GM18519 (cell line): Measurements from ENCODE around the gene VOPP1.

Experiments used
- ATAC-seq: cut with Tn5 transposase; IDR thresholded peaks from one replicate; pipeline ENCODE4 v1.9.1; 2021; ENCODE audit warnings: mild to moderate bottlenecking, moderate library complexity; ENCODE audit not compliant: unreplicated experiment, low FRiP score

Gene VOPP1

DNA sequence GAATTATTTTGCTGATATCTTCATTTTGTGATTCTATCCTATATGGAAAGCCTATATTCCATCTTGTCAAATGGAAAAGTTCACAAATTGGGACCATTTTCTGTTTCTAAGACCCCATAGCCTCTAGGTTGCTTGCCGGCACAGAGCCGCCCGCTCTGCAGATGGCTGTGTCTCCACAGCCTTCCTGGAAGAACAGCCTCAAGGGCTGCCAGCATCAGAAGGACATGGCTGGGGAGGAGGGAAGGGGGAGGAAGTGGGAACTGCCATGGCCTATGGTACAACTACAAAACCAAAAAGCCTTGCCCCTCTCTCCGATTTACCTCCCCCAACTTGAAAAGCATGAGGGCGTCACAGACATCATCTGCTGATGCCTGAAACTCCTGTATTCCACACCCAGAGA, 131.3 kb downstream of the VOPP1 start:
- ATAC-seq: no peak

DNA sequence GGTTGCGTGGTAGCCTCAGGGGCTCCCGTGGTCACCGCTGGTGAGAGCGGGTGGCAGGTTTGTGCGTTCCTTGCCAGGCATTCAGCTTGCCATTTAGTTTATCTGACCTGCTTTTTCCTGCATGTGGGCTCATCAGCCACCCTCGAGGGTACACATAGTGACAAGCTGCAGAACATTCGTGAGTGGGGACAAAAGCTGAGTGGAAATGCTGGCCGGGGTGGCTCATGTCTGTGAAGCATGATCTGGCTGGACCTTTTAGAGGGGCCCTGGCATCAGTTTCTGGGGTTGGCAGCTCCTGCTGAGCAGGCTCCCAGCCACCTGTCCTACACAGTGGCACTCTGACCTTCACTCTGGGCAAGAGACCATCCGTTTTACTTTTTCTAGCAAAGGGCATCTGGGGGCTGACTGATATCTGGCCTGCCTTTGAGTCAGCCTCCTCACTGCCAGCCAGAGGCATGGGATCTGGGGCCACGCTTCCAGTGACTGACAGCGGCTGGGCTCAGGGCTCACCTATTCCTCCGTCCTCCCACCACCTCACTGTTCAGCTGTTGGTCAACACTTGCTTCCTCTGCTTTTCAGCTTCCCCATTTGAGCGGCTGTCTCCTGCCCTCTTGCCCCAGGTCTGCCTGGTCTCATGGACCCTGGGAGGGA, 132.1 kb downstream of the VOPP1 start:
- ATAC-seq: no peak

DNA sequence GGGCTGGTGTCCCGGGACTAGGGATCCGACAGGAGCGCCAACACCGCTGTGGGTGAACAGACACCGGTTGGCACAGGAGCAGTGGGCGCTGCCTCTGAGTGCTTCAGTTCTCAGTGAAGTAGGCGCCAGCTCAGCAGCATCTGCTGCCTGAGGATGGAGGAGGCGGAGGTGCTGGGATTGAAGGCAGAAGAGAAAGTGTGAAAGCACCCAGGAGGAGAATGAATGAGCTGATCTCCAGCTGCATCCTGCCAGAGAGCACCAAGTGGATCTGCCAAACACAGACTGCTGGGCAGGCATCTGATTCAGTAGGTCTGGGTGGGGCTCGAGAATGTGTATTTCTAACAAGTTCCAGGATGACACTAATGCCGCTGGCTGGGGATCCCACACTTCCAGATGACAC, 132.7 kb downstream of the VOPP1 start:
- no peak for ATAC-seq

DNA sequence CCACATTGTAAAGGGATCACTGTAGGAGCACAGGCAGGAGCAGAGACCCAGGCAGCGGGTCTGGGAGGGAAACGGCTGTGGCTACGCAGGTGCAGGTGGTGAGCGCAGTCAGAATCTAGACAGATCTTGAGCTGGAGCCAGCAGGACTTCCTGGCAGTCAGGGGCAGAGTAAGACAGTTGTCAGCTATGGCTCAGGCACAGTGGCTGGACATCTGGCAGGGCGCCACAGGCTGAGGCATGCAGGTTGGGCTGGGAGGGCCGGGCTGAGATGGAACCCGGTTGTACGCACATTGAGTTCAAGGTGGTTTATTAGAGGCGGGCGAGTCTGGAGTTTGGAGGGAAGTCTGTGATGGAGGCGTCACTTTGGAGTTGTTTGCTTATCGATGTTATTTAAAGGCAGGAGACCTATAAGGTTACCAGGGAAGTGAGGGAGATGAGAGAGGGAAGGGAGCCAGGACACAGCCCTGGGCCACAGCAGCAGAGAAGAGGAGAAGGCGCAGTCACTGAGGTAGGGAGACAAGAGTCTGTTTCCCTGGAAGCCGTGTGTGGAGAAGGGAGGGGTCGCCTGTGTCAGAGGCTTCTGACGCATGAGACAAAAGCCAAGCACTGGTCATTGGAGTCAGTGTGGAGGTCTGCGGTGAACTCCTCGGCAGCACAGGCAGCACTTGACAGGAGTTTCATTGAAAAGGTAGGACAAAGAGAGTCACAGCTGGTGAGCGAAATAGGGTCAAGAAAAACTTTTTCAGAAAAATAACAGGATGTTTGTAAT, 133.4 kb downstream of the VOPP1 start:
- no peak for ATAC-seq

DNA sequence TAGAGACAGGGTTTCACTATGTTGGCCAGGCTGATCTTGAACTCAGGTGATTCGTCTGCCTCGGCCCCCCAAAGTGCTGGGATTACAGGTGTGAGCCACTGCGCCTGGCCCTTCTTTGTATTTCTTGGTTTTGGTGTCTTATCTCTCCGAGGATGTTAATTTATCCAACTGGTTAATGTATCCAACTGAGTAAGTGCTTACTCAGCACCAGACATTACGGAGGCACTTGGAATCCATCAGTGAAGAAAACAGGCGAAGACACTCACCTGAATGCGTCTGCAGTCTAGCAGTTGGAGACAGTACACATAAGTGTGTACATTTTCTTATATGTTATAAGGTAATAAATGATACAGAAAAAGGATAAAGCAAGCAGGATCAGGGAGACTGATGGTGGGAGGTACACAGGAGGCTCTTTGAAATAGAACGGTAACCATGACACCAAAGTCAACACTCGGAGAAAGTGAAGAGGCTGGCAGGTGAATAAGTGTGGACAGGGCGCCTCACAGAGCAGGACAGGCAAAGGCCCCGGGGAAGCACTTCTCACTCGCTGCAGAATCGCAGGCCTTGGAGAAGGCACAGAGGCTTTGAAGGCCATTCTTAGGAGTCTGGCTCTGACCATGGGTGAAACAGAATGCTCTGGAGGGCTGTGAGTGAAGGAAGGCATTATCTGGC, 134.1 kb downstream of the VOPP1 start:
- ATAC-seq: no peak

DNA sequence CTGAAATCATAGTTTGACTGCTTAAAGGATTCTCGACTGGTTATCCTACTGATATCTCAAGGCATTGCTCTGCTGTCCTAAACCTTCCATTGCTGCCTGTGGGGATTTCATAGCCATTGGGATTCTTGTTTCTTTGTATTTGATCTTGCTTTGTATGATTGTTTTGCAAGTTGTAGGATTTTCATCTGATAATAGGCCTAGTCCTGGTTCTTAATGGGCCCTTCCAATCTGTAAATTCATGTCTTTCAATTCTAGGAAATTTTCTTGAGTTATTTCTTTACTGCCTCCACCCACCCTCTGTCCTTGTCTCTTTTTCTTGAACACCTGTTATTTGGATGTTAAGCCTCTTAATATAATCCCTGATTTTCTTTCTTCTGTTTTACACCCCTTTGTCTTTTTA, 134.9 kb downstream of the VOPP1 start:
- ATAC-seq: no peak

DNA sequence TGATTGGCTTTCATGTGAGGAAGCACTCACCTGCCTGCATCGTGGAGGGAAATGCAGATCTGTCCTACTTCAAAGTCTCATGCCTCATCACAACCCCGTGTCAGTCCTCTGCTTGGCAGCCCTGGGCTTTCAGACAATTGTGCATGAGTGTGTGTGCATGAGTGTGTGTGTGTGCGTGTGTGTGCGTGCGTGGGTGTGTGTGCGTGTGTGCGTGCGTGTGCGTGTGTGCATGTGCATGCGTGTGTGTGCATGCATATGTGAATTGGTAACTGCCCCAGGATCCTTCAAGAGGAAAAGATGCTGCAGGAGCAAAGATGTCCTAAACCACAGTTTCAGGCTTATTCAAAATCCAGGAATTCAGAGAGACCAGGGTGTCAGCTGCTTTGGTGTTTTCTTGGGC, 135.8 kb downstream of the VOPP1 start:
- ATAC-seq: no peak

DNA sequence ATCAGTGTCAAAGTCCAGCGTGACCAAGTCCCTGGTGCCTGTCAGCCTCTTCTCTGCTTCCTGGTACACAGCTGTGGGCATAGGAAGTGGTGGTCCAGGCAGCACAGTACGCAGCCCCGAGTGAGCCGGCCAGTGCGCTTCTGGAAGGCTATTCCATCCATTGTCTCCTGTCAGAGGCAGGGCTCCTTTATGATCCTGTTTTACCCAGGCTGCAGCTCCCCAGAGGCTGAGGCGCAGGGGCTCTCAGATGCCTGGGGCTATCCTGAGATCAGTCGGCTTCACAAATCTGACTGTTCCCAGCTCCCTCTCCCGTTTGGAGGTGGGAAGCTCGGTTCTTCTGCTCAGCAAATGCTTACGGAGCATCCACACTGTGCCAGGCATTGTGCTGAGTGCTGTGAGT, 136.8 kb downstream of the VOPP1 start:
- no peak for ATAC-seq

DNA sequence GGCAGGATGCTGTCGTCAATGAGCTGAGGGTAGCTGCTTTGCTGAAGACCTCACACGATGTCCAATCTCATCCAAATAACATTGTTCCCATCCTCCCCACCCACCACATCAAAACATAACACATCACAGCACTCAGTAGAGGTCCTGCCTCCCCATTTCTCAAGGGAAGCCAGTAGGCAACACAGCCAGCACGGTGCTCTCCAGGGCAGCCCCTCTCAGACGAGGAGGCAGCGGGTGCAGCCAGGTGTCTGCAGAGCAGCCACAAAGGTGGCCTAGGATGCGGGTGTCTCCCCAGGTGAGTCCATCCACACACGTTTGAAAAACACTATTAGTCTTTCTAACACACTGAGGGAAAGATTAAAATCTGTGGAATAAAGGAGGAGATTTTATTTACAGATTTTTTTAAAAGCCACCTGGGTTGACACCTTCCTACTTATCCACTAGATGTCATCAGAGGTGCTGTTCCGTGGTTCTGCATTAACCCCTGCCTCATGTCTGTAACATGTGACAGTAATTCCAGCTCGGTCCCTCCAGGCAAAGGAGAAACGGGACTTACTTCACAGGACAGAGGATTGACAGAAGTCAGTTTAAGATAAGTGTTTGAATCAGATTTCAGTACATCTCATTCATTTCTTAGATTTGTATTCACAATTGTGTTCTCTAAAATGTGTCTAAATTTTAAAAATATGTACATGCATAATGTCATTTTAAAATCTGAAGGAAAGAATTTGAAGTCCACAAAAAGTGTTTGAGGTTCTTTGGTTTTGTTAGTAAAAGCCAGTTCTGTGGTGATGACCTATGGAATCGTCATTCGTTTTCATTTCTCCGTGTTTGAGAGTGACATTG, 139.1 kb downstream of the VOPP1 start:
- ATAC-seq: peak; percentile 85

DNA sequence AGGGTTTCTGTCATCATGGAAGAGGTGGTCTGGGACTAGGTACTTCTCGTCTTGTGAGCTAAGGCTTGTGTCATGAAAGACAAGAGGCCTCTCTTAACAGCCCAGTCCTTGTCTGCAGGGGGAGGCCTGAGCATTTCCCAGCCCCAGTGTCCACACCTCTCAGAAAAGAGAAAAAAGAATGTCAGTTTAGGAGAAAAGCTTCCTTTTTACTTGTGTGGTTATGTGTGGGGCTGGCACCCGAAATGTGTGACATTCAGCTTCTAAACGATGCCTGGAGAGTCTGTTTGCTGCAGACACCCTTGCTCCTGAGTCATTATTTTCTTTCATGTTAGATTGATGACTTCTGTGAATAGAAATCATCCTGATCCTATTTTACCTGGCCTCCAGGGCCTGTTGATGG, 139.8 kb downstream of the VOPP1 start:
- no peak for ATAC-seq

DNA sequence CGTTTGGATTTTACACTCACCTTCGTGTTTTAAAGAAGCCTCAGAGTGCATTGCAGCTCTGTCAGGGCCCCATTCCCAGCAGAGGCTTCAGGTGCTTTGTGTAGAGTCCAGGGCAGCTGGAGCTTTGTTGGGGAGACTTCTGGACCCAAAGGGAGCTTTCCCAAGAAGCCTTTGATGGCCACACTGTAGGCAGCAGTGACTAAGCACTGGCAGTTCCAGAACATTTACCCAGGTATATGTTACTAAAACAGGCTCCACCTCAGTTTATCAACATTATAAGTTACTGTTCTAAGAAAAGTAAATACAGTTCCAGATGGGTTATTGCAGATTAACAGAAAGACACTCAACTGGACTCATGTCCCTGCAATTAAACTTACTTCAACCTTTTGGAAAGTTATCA, 140.4 kb downstream of the VOPP1 start:
- no peak for ATAC-seq

DNA sequence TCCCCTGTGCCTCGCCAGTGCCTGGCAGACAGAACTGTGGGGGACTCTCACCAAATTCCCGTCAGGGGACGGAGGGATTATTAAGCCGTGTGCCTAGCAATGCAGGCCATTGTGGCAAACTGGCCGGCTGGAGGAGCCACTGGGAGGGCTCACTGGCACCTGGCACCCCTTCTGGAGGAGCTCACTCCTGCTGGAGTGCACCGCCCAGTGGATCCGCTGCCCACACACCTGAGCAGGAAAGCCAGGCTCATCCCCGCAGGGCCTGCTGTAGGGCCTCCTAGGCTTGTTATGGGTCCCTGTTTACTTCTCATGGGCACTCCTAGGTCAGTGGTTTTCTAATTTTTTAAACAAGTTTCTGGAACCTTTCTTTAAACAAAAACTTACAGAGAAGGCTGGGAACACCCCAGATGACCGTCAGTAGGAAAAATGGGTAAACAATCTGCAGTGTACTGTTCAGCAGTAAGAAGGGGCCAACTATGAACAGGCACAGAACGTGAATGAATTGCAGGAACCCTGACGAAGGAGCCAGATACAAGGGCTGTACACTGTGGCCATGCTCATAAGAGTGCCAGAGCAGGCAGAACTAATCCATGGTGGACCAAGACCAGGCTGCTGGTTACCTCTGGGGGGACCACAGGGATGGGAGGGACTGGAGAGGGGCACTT, 142.3 kb downstream of the VOPP1 start:
- no peak for ATAC-seq

DNA sequence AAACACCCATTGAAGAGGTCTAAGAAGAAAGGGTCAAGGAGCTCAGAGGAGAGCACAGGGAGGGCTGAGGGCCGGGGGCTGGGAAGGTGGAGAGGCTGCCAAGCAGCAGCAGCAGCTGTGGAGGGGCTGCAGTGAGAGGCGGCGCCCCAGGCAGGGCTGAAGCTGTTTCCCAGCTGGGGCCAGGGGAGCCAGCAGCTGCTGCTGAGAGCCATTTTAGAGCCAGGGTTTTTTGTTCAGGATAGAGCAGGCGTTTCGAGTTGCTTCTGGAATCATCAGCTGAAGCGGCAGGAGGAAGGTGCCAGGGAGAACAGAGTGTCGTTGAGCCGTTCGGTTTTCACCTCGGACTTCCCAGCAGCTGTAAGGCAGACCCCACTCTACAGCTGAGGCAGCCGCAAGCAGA, 144.5 kb downstream of the VOPP1 start:
- no peak for ATAC-seq

DNA sequence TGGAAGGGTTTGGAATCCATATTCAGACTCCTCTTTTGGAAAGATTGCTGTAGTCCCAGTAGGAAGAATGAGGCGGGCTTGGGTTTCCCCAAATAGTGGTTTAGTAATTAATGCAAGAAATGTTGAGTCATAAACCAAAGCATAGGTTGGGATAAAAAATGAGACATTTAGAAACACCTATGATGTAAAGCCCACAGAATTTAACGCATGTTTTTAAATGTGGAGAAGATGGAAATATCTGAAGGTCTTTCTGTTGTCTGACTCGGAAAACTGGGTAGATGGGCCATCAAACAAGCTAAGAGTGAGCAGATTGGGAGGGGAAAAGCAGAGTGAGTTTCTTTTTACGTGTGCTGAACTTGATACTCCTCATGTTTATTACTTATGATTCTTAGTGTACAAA, 145.0 kb downstream of the VOPP1 start:
- ATAC-seq: no peak

DNA sequence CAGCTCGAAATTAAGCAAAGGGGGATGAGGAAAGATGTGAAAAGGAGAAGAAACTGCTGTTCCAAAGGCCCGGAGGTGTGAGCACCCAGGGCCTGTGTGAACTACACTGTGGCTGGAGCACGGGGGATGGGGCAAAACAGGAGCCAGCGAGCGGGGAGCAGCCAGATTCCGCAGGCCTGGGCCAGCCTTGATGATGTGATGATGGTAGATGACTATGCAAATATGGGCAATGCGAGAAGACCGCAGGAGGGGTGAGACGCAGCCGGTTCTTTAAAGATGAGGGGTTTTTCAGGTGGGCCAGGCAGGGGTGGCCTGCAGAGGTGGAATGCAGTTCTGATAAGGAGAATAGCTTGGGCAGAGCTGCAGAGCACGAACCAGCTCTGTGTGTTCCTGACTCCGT, 145.6 kb downstream of the VOPP1 start:
- ATAC-seq: no peak

DNA sequence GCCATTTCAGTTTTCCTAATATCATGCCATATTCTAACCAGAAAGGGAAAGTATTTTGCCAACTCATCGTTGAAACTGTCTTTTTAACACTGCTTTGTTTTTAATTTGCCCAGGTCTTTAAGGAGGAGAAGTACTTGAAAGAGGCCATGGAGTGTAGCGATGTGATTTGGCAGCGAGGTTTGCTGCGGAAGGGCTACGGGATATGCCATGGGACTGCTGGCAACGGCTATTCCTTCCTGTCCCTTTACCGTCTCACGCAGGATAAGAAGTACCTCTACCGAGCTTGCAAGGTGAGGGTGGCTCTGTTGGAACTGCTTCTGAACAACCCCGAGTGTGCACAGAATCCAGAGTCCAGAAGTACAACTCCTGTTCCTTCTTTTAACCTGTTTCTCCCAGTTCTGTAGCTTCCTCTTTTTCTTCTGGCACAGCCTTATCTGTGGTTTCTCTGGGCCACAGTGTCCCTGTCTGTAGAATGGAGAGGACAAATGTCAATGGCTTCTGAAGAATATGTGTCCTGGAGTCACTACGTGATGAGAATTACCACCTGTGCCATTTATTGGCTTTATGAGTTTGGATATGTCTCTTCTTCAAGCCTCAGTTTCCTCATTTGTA, 147.1 kb downstream of the VOPP1 start:
- no peak for ATAC-seq

DNA sequence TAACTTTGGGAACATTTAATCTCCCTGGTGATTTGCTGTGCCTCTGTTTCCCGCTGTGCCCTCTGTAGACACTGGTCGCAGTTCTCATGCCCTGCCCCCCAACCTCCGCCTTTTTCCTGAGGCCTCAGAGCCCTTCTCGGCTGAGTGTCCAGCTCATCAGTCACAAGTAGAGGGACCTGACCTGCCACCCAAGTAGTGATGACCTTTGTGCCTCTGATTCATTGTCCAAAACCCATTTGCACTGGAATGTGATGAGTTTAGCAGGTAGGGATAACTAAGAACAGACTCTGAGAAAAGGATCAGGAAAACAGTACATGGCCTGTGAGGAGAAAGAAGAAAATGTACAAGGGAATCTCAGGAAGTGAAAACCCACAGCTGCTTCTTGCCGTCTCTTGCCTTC, 148.4 kb downstream of the VOPP1 start:
- ATAC-seq: no peak

DNA sequence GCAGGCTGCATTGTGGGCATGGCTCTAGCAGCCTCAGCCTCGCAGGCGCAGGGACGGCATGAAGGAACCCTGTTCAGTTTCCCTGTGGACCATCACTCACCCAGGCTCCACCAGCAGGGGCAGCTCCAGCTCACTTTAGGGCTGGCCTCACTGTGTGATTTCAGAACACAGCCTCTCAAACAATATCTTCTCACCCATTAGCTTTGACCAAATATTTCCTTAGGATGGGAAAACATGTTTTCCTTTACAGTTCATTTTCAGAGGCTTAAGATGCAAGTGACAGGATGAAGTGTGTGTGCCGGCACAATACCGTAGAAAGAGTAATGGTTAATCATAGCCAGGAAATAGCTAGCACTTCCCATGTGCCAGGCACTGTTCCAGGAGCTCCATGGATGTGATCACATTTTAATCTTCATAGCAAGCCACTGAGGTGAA, 149.0 kb downstream of the VOPP1 start:
- no peak for ATAC-seq
